SK-N-SH (cell line): ENCODE results near the gene FASTK. TPM values are rescaled to one million over a fixed set of nuclear protein-coding genes. Genes with fewer than 3 reads are reported as not detected.

Experiments
- CTCF ChIA-PET: fragments of 300-600, 350-600 bp; formaldehyde crosslinking; extraction: SDS; loops from one replicate; lab custom pipeline; 2021; lab: Yijun Ruan, JAX
- POLR2A ChIA-PET: fragments of 350-600 bp; sonication (Branson Sonifier 250); formaldehyde crosslinking; extraction: SDS; loops from one replicate; lab custom pipeline; 2020; ENCODE audit warnings: antibody characterized with exemption, inconsistent platforms; lab: Yijun Ruan, JAX
- DNase-seq: peaks from one replicate; pipeline ENCODE4 v3.0.0; 2012
- H2AFZ ChIP-seq: fragments of 200-600 bp; sonication (generic); 2 replicates; pipeline ENCODE4 v1.8.1; 2016; ENCODE audit warnings: antibody characterized with exemption, mild to moderate bottlenecking, low read depth
- H3F3A ChIP-seq: fragments of 200-600 bp; sonication (generic); replicated peaks from 2 replicates; pipeline ENCODE3; 2016; ENCODE audit warnings: antibody characterized with exemption, mild to moderate bottlenecking; ENCODE audit not compliant: insufficient read depth
- H3K27ac ChIP-seq, 2 experiments: fragments of 200-500 bp in 1 of 2; fragments of 200-600 bp in 1 of 2; sonication (Bioruptor generic) in 1 of 2; sonication (generic), shearing (Covaris generic) in 1 of 2; 2 replicates each; pipeline versions ENCODE4 v1.5.1 to v1.6.1; 2014 to 2016; ENCODE audit warnings: low read depth in 2 of 2, inconsistent platforms in 1 of 2, low read length in 1 of 2, mild to moderate bottlenecking in 1 of 2, mixed read lengths in 1 of 2
- H3K27me3 ChIP-seq: fragments of 200-600 bp; sonication (generic), shearing (Covaris generic); 2 replicates; pipeline ENCODE4 v1.6.1; 2016; ENCODE audit warnings: mixed run types; ENCODE audit not compliant: insufficient read depth
- H3K36me3 ChIP-seq, 2 experiments: fragments of 200-500 bp in 1 of 2; fragments of 200-600 bp in 1 of 2; sonication (Bioruptor generic) in 1 of 2; sonication (generic) in 1 of 2; replicated peaks in 1 of 2; 2 replicates each; pipeline versions ENCODE3 to v1.5.1; 2014 to 2016; ENCODE audit warnings: low read length in 1 of 2, mild to moderate bottlenecking in 1 of 2; ENCODE audit not compliant: insufficient read depth in 2 of 2, control insufficient read depth in 1 of 2
- H3K4me1 ChIP-seq, 2 experiments: fragments of 200-500 bp in 1 of 2; fragments of 200-600 bp in 1 of 2; sonication (Bioruptor generic) in 1 of 2; sonication (generic), shearing (Covaris generic) in 1 of 2; 2 replicates each; pipeline versions ENCODE4 v1.5.1 to v1.6.1; 2014 to 2016; ENCODE audit warnings: low read depth in 1 of 2, low read length in 1 of 2, mixed run types in 1 of 2; ENCODE audit not compliant: insufficient read depth in 2 of 2, control insufficient read depth in 1 of 2
- H3K4me2 ChIP-seq: fragments of 200-600 bp; sonication (generic), shearing (Covaris generic); 2 replicates; pipeline ENCODE4 v1.6.1; 2017; ENCODE audit warnings: mixed run types
- H3K4me3 ChIP-seq, 2 experiments: fragments of 200-500 bp in 1 of 2; fragments of 200-600 bp in 1 of 2; sonication (Bioruptor generic) in 1 of 2; sonication (generic), shearing (Covaris generic) in 1 of 2; 2 replicates each; pipeline versions ENCODE4 v1.5.1 to v1.8.1; 2014 to 2016; ENCODE audit warnings: low read depth in 2 of 2, inconsistent platforms in 1 of 2, low read length in 1 of 2, mild to moderate bottlenecking in 1 of 2, mixed read lengths in 1 of 2, moderate library complexity in 1 of 2
- H3K79me2 ChIP-seq: fragments of 200-600 bp; sonication (generic); 2 replicates; pipeline ENCODE4 v1.8.1; 2017; ENCODE audit warnings: mild to moderate bottlenecking; ENCODE audit not compliant: insufficient read depth
- H3K9ac ChIP-seq: fragments of 200-600 bp; sonication (generic); 2 replicates; pipeline ENCODE4 v1.6.1; 2017; ENCODE audit warnings: mixed run types
- H3K9me2 ChIP-seq: fragments of 200-600 bp; sonication (generic); 2 replicates; pipeline ENCODE4 v1.6.1; 2017; ENCODE audit warnings: mixed run types
- H3K9me3 ChIP-seq: fragments of 200-600 bp; sonication (generic); 2 replicates; pipeline ENCODE4 v1.6.1; 2017; ENCODE audit warnings: mixed run types, mild to moderate bottlenecking, moderate library complexity
- H4K20me1 ChIP-seq: fragments of 200-600 bp; sonication (generic); 2 replicates; pipeline ENCODE4 v1.6.1; 2017; ENCODE audit warnings: mild to moderate bottlenecking, mixed run types; ENCODE audit not compliant: insufficient read depth
- CHD2 ChIP-seq: fragments of 150-350 bp; IDR thresholded peaks from 2 replicates; pipeline ENCODE4 v1.6.1; 2018; ENCODE audit warnings: low read length; ENCODE audit not compliant: partially characterized antibody
- FOXJ3 ChIP-seq: sonication (generic); formaldehyde crosslinking; IDR thresholded peaks from 2 replicates; pipeline ENCODE4 v1.5.1; 2020; ENCODE audit warnings: mild to moderate bottlenecking, missing genetic modification reagents
- MAX ChIP-seq: IDR thresholded peaks from 2 replicates; pipeline ENCODE4 v1.4.0; 2012; ENCODE audit warnings: low read depth
- MXI1 ChIP-seq: IDR thresholded peaks from 2 replicates; pipeline ENCODE4 v1.6.1; 2012; ENCODE audit warnings: mild to moderate bottlenecking, low read depth, low read length, improper control_type of control experiment
- RAD21 ChIP-seq: IDR thresholded peaks from 2 replicates; pipeline ENCODE4 v1.6.1; 2012; ENCODE audit warnings: mild to moderate bottlenecking, low read length
- REST ChIP-seq: IDR thresholded peaks from 2 replicates; pipeline ENCODE4 v1.6.1; 2012; ENCODE audit warnings: mild to moderate bottlenecking, low read depth, low read length, moderate library complexity
- RFX5 ChIP-seq: IDR thresholded peaks from 2 replicates; pipeline ENCODE4 v1.6.1; 2012; ENCODE audit warnings: mild to moderate bottlenecking, improper control_type of control experiment, low read length
- SMC3 ChIP-seq: IDR thresholded peaks from 2 replicates; pipeline ENCODE4 v1.6.1; 2012; ENCODE audit warnings: low read depth, low read length, improper control_type of control experiment
- TAF1 ChIP-seq: IDR thresholded peaks from 2 replicates; pipeline ENCODE4 v1.6.1; 2012; ENCODE audit warnings: low read depth, mild to moderate bottlenecking, low read length, moderate library complexity, borderline replicate concordance
- TEAD4 ChIP-seq: IDR thresholded peaks from 2 replicates; pipeline ENCODE4 v1.4.0; 2012; ENCODE audit warnings: mild to moderate bottlenecking, borderline replicate concordance; ENCODE audit not compliant: insufficient read depth
- WGBS: methylation state at CpG from one replicate; pipeline ENCODE4 v1.1.6; 2017; ENCODE audit warnings: low lambda C conversion rate; 5-methylcytosine and 5-hydroxymethylcytosine counted together
- polyA plus RNA-seq, 3 experiments: library from polyadenylated mRNA; depleted of rRNA; stranded (reverse); fragments of >200 nt; gene quantifications; 2 replicates each; pipeline ENCODE4 v1.2.3, GENCODE V29; 2012
- TF ChIP-seq, protein P1 (sequence below): fragments of 200-600 bp; sonication (generic); IDR thresholded peaks from 2 replicates; pipeline ENCODE4 v1.6.1; 2017; ENCODE audit warnings: antibody characterized with exemption, mild to moderate bottlenecking, moderate library complexity
- TF ChIP-seq, protein P2 (sequence below): IDR thresholded peaks from 2 replicates; pipeline ENCODE4 v1.4.0; 2012; ENCODE audit warnings: low read depth, borderline replicate concordance

Gene FASTK
- polyA plus RNA-seq, 1 of the 3 experiments (the other 2 are of a cell fraction), result 125 TPM

GRCh38 chr7:151087245-151088018 is 6.8 kb upstream of the FASTK start:
- H4K20me1 ChIP-seq, result peaks cover 50% of the 10 kb centered on the region
- peak overlapping the region; percentile 58 to 87 for H3K27ac ChIP-seq
- TF ChIP-seq, protein P1, sequence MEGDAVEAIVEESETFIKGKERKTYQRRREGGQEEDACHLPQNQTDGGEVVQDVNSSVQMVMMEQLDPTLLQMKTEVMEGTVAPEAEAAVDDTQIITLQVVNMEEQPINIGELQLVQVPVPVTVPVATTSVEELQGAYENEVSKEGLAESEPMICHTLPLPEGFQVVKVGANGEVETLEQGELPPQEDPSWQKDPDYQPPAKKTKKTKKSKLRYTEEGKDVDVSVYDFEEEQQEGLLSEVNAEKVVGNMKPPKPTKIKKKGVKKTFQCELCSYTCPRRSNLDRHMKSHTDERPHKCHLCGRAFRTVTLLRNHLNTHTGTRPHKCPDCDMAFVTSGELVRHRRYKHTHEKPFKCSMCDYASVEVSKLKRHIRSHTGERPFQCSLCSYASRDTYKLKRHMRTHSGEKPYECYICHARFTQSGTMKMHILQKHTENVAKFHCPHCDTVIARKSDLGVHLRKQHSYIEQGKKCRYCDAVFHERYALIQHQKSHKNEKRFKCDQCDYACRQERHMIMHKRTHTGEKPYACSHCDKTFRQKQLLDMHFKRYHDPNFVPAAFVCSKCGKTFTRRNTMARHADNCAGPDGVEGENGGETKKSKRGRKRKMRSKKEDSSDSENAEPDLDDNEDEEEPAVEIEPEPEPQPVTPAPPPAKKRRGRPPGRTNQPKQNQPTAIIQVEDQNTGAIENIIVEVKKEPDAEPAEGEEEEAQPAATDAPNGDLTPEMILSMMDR, result peak; percentile 56
- TF ChIP-seq REST (no peak), FOXJ3 (peak; percentile 37; the same call in 1 of the 2 replicates), TEAD4 (no peak), MAX (peak; percentile 79), MXI1 (peak; percentile 70; the same call in 1 of the 2 replicates), CHD2 (peak; percentile 64), RFX5 (no peak), RAD21 (peak; percentile 31; the same call in 1 of the 2 replicates), TAF1 (peak; percentile 31), SMC3 (peak; percentile 47)
- TF ChIP-seq, protein P2, sequence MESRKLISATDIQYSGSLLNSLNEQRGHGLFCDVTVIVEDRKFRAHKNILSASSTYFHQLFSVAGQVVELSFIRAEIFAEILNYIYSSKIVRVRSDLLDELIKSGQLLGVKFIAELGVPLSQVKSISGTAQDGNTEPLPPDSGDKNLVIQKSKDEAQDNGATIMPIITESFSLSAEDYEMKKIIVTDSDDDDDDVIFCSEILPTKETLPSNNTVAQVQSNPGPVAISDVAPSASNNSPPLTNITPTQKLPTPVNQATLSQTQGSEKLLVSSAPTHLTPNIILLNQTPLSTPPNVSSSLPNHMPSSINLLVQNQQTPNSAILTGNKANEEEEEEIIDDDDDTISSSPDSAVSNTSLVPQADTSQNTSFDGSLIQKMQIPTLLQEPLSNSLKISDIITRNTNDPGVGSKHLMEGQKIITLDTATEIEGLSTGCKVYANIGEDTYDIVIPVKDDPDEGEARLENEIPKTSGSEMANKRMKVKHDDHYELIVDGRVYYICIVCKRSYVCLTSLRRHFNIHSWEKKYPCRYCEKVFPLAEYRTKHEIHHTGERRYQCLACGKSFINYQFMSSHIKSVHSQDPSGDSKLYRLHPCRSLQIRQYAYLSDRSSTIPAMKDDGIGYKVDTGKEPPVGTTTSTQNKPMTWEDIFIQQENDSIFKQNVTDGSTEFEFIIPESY, result no peak
- 1% methylated on average over 50 of the region's 70 CpGs for WGBS
- peak; percentile 90 for DNase-seq
- H3K4me3 ChIP-seq, result peak overlapping the region; percentile 90 to 100
- peaks cover 64% of the 10 kb centered on the region for H3K79me2 ChIP-seq
- H2AFZ ChIP-seq, result no peak overlapping the region
- H3K4me2 ChIP-seq, result peak overlapping the region; percentile 99
- no peaks in the 10 kb centered on the region for H3K27me3 ChIP-seq
- no peaks in the 10 kb centered on the region for H3K9me3 ChIP-seq
- H3F3A ChIP-seq, result peaks cover 20% of the 10 kb centered on the region
- peak overlapping the region; percentile 88 for H3K9ac ChIP-seq
- POLR2A ChIA-PET, result interaction anchor here (0.7 to 1.3 kb wide), 4 partner anchors 10 to 140 kb away, joined by 3 to 4 read pairs (median 3); partner anchors contain the start of gene ABCF2
- H3K4me1 ChIP-seq, result peaks cover 21 to 43% of the 10 kb centered on the region in 2 experiments
- no peaks in the 10 kb centered on the region for H3K9me2 ChIP-seq
- peaks cover 0 to 11% of the 10 kb centered on the region in 2 experiments for H3K36me3 ChIP-seq
- CTCF ChIA-PET, result interaction anchor here (0.6 to 21.3 kb wide), 27 partner anchors 9 to 640 kb away, joined by 3 to 474 read pairs (median 3); partner anchors contain the start of genes ABCB8 and ASIC3
